ENCODE results near the gene DACH1.

The DACH1 gene

DNA sequence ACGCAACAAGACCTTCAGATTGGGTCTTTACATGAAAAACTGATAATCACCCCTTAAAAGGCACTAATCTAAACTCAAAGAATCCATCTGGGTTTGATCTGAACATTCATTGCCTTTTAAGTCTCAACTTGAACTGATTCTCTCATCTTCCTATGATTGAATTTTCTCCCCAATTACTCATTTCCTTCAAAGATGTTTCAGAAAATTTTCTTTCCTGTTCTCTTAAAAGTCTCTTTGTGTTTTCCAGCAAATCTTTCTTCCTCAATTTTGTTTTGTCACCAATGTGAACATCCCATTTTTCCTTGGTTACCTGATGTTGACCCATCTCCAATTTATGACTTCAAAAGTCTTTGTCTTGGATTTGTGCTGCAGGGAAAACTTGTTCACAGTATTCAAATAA is 234.3 kb downstream of the DACH1 start:
- no peak overlapping the region for H3K27ac ChIP-seq (ENCODE audit: low read depth, low read length)

DNA sequence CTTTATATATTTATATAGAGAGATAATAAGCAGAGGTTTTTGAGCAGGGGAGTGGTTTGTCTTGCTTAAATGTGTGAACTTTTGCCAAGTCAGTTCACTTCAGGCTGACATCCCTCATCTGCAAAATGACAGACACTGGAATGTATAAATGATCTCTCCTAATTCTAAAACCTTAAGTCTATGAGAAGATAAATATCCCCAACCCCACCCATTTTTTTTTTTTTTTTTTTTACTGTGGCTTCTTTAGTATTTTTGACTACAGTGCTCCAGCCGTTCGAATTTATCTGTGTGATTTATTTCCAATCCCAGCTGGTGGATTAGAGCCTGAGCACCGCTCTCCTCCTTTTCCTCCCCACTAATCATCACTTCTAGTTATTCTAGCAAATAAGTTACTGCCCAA is 234.8 kb downstream of the DACH1 start:
- WGBS (ENCODE audit: extremely low coverage, insufficient coverage, low lambda C conversion rate), result no CpG with 5 or more reads among the region's 3 CpGs
- no peak overlapping the region for H3K27ac ChIP-seq (ENCODE audit: low read depth, low read length)

More for the DNA sequence above, 234.3 kb downstream of the DACH1 start:
- H3K27me3 ChIP-seq (ENCODE audit: insufficient read depth, low read length, poor library complexity), result no peaks in the 10 kb centered on the region
- no peak overlapping the region for H3K9ac ChIP-seq (ENCODE audit: low read length)
- no peak overlapping the region for H3K23ac ChIP-seq (ENCODE audit: low read length)
- H3K56ac ChIP-seq (ENCODE audit: low read length), result no peak overlapping the region
- H3K36me3 ChIP-seq (ENCODE audit: control insufficient read depth, insufficient read depth, low read length), result no peaks in the 10 kb centered on the region
- no peaks in the 10 kb centered on the region for H3K79me1 ChIP-seq (ENCODE audit: low read length)
- no CpG with 5 or more reads among the region's 1 CpG for WGBS (ENCODE audit: extremely low coverage, insufficient coverage, low lambda C conversion rate)
- H2BK5ac ChIP-seq (ENCODE audit: low read length), result no peak overlapping the region
- no peaks in the 10 kb centered on the region for H3K4me1 ChIP-seq (ENCODE audit: control insufficient read depth, low read depth, low read length)
- no peak overlapping the region for H4K5ac ChIP-seq (ENCODE audit: low read length)
- no peak for DNase-seq
- no peak overlapping the region for H2BK15ac ChIP-seq (replicated peaks; ENCODE audit: low read depth)
- H2BK120ac ChIP-seq (ENCODE audit: low read depth, low read length), result no peak overlapping the region
- no peak overlapping the region for H3K18ac ChIP-seq (ENCODE audit: low read length)
- no peak overlapping the region for H3K4ac ChIP-seq (ENCODE audit: low read depth, low read length)
- no peak overlapping the region for H4K8ac ChIP-seq (ENCODE audit: low read depth, low read length)
- no peak overlapping the region for H2AK5ac ChIP-seq (ENCODE audit: low read length)
- H3K4me2 ChIP-seq (ENCODE audit: low read length), result no peak overlapping the region
- no peak overlapping the region for H3K4me3 ChIP-seq (ENCODE audit: low read length)
- no peaks in the 10 kb centered on the region for H3K79me2 ChIP-seq (ENCODE audit: control insufficient read depth, insufficient read depth, low read length)

DNA sequence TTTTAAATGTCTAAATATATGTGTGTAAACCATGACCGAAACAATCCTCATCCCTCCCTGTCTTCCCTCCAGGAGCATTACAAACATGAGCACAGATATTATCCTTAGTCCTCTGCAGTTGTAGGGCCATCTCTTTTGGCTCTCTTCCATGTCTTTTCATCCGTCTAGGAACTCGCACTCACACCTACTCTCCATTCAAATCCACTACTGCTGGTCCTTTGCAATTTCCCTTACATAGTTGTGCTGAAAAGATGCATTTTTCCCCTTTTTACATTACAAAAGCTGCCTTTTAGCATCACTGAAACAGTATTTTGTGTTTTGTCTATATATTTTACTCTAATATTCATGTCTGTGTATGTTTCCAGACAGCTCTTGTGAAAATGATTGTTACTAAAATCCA is 237.8 kb downstream of the DACH1 start:
- no peak overlapping the region for H3K4me3 ChIP-seq (ENCODE audit: low read length)
- H2BK120ac ChIP-seq (ENCODE audit: low read depth, low read length), result no peak overlapping the region
- H4K5ac ChIP-seq (ENCODE audit: low read length), result no peak overlapping the region
- H4K8ac ChIP-seq (ENCODE audit: low read depth, low read length), result no peak overlapping the region
- no peaks in the 10 kb centered on the region for H3K79me2 ChIP-seq (ENCODE audit: control insufficient read depth, insufficient read depth, low read length)
- H3K18ac ChIP-seq (ENCODE audit: low read length), result no peak overlapping the region
- H2BK15ac ChIP-seq (replicated peaks; ENCODE audit: low read depth), result no peak overlapping the region
- H3K56ac ChIP-seq (ENCODE audit: low read length), result no peak overlapping the region
- no peaks in the 10 kb centered on the region for H3K36me3 ChIP-seq (ENCODE audit: control insufficient read depth, insufficient read depth, low read length)
- WGBS (ENCODE audit: extremely low coverage, insufficient coverage, low lambda C conversion rate), result no CpG with 5 or more reads among the region's 3 CpGs
- H3K79me1 ChIP-seq (ENCODE audit: low read length), result no peaks in the 10 kb centered on the region
- no peaks in the 10 kb centered on the region for H3K27me3 ChIP-seq (ENCODE audit: insufficient read depth, low read length, poor library complexity)
- no peak overlapping the region for H3K4me2 ChIP-seq (ENCODE audit: low read length)
- no peaks in the 10 kb centered on the region for H3K4me1 ChIP-seq (ENCODE audit: control insufficient read depth, low read depth, low read length)
- H3K27ac ChIP-seq (ENCODE audit: low read depth, low read length), result no peak overlapping the region
- DNase-seq, result no peak
- H3K4ac ChIP-seq (ENCODE audit: low read depth, low read length), result no peak overlapping the region
- H2AK5ac ChIP-seq (ENCODE audit: low read length), result no peak overlapping the region
- H2BK5ac ChIP-seq (ENCODE audit: low read length), result no peak overlapping the region
- no peak overlapping the region for H3K9ac ChIP-seq (ENCODE audit: low read length)
- no peak overlapping the region for H3K23ac ChIP-seq (ENCODE audit: low read length)

More for the DNA sequence above, 234.8 kb downstream of the DACH1 start:
- H3K4me3 ChIP-seq (ENCODE audit: low read length), result no peak overlapping the region
- DNase-seq, result no peak
- no peaks in the 10 kb centered on the region for H3K4me1 ChIP-seq (ENCODE audit: control insufficient read depth, low read depth, low read length)
- no peaks in the 10 kb centered on the region for H3K79me2 ChIP-seq (ENCODE audit: control insufficient read depth, insufficient read depth, low read length)
- no peak overlapping the region for H2BK120ac ChIP-seq (ENCODE audit: low read depth, low read length)
- no peak overlapping the region for H4K5ac ChIP-seq (ENCODE audit: low read length)
- no peak overlapping the region for H3K56ac ChIP-seq (ENCODE audit: low read length)
- no peak overlapping the region for H2AK5ac ChIP-seq (ENCODE audit: low read length)
- no peaks in the 10 kb centered on the region for H3K36me3 ChIP-seq (ENCODE audit: control insufficient read depth, insufficient read depth, low read length)
- H3K27me3 ChIP-seq (ENCODE audit: insufficient read depth, low read length, poor library complexity), result no peaks in the 10 kb centered on the region
- no peak overlapping the region for H3K4ac ChIP-seq (ENCODE audit: low read depth, low read length)
- no peak overlapping the region for H4K8ac ChIP-seq (ENCODE audit: low read depth, low read length)
- no peak overlapping the region for H2BK15ac ChIP-seq (replicated peaks; ENCODE audit: low read depth)
- H2BK5ac ChIP-seq (ENCODE audit: low read length), result no peak overlapping the region
- no peak overlapping the region for H3K4me2 ChIP-seq (ENCODE audit: low read length)
- H3K23ac ChIP-seq (ENCODE audit: low read length), result no peak overlapping the region
- H3K18ac ChIP-seq (ENCODE audit: low read length), result no peak overlapping the region
- H3K9ac ChIP-seq (ENCODE audit: low read length), result no peak overlapping the region
- H3K79me1 ChIP-seq (ENCODE audit: low read length), result no peaks in the 10 kb centered on the region

DNA sequence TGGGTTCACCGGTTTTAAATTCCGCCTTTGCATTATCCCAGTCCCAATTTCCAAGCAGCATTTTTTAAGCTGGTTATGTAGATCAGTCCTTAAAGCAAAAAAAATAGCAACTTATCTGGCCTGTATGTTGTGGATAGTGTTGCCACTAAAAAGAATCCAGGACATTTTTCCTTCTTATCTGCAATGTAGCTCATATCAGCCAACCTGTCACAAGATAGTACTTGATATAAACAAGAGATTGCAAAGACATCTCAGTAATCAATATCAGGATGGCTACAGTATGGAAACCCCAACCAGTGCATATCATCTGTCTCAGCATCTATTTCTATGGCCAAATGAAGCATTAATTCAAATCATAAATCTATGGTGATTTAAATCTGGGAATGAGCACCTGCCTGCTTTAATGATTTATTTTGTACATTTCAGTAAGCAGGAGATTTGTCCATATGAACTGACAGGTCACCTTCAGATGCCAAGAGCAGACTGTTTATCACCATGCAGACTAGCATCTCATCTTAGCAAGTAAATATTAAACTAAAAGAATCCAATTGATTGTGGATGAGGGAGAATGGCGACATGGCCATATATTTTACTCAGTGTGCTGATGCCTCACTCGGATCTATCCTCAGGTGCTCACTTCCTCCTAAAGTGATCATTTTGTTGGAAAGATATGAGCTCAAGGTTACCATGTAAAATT is 240.4 kb downstream of the DACH1 start:
- Histone ChIP-seq H3K4me2 (ENCODE audit: low read length) (no peak overlapping the region), H2BK15ac (replicated peaks; ENCODE audit: low read depth) (no peak overlapping the region), H4K5ac (ENCODE audit: low read length) (no peak overlapping the region), H3K27me3 (ENCODE audit: insufficient read depth, low read length, poor library complexity) (no peaks in the 10 kb centered on the region), H3K4me1 (ENCODE audit: control insufficient read depth, low read depth, low read length) (no peaks in the 10 kb centered on the region), H3K79me2 (ENCODE audit: control insufficient read depth, insufficient read depth, low read length) (no peaks in the 10 kb centered on the region), H3K23ac (ENCODE audit: low read length) (no peak overlapping the region), H3K27ac (ENCODE audit: low read depth, low read length) (no peak overlapping the region), H3K4me3 (ENCODE audit: low read length) (no peak overlapping the region), H4K8ac (ENCODE audit: low read depth, low read length) (no peak overlapping the region), H3K79me1 (ENCODE audit: low read length) (no peaks in the 10 kb centered on the region), H2BK120ac (ENCODE audit: low read depth, low read length) (no peak overlapping the region), H3K18ac (ENCODE audit: low read length) (peak overlapping the region; percentile 60), H3K4ac (ENCODE audit: low read depth, low read length) (no peak overlapping the region), H3K9ac (ENCODE audit: low read length) (no peak overlapping the region), H3K36me3 (ENCODE audit: control insufficient read depth, insufficient read depth, low read length) (no peaks in the 10 kb centered on the region), H2BK5ac (ENCODE audit: low read length) (no peak overlapping the region), H2AK5ac (ENCODE audit: low read length) (no peak overlapping the region), H3K56ac (ENCODE audit: low read length) (no peak overlapping the region)
- DNase-seq, result peak; percentile 47
- WGBS (ENCODE audit: extremely low coverage, insufficient coverage, low lambda C conversion rate), result no CpG with 5 or more reads among the region's 4 CpGs

DNA sequence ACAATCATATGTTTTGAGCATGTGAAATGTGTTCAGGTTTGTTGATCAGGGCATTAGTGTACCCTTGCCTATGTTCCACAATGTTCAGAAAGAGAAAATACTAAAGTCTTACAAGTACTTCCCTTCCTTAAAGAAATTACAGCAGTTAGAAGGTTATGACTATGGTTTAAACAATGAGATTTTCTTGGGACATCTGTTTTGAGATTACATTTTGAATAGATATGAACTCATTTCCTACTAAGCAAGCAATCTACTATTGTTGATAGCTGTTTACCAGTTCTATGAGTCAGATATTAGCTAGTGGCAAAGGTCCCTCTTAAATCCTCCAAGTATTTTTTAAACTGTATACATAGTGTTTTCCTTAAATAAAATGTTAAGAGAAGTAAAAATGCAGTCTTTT is 241.3 kb downstream of the DACH1 start:
- no peaks in the 10 kb centered on the region for H3K4me1 ChIP-seq (ENCODE audit: control insufficient read depth, low read depth, low read length)
- H3K4me3 ChIP-seq (ENCODE audit: low read length), result no peak overlapping the region

More for the DNA sequence above, 241.3 kb downstream of the DACH1 start:
- Histone ChIP-seq H3K4ac (ENCODE audit: low read depth, low read length) (no peak overlapping the region), H2BK5ac (ENCODE audit: low read length) (no peak overlapping the region), H3K9ac (ENCODE audit: low read length) (no peak overlapping the region), H4K8ac (ENCODE audit: low read depth, low read length) (no peak overlapping the region), H3K18ac (ENCODE audit: low read length) (no peak overlapping the region), H3K36me3 (ENCODE audit: control insufficient read depth, insufficient read depth, low read length) (no peaks in the 10 kb centered on the region), H3K79me1 (ENCODE audit: low read length) (no peaks in the 10 kb centered on the region), H2AK5ac (ENCODE audit: low read length) (no peak overlapping the region), H3K56ac (ENCODE audit: low read length) (no peak overlapping the region), H3K27ac (ENCODE audit: low read depth, low read length) (no peak overlapping the region), H2BK120ac (ENCODE audit: low read depth, low read length) (no peak overlapping the region), H3K27me3 (ENCODE audit: insufficient read depth, low read length, poor library complexity) (no peaks in the 10 kb centered on the region), H4K5ac (ENCODE audit: low read length) (no peak overlapping the region), H2BK15ac (replicated peaks; ENCODE audit: low read depth) (no peak overlapping the region), H3K23ac (ENCODE audit: low read length) (no peak overlapping the region), H3K79me2 (ENCODE audit: control insufficient read depth, insufficient read depth, low read length) (no peaks in the 10 kb centered on the region), H3K4me2 (ENCODE audit: low read length) (no peak overlapping the region)
- no peak for DNase-seq
